AG10803 (cell line): ENCODE results near the gene SLC25A26.
A peak's percentile ranks its signal among the peaks of the same experiment; 100 is the strongest.

Experiments
- DNase-seq: peaks from one replicate; pipeline ENCODE4 v3.0.0; 2010; ENCODE audit warnings: low read depth
- H3K4me3 ChIP-seq: 2 replicates; pipeline ENCODE4 v1.5.1; 2011; ENCODE audit warnings: mild to moderate bottlenecking, low read length, control low read depth
- TF ChIP-seq, protein P1 (sequence below): conservative IDR thresholded peaks from 2 replicates; pipeline ENCODE4 v1.5.1; 2011; ENCODE audit warnings: mild to moderate bottlenecking, low read length, control low read depth, inconsistent platforms

The SLC25A26 gene

DNA sequence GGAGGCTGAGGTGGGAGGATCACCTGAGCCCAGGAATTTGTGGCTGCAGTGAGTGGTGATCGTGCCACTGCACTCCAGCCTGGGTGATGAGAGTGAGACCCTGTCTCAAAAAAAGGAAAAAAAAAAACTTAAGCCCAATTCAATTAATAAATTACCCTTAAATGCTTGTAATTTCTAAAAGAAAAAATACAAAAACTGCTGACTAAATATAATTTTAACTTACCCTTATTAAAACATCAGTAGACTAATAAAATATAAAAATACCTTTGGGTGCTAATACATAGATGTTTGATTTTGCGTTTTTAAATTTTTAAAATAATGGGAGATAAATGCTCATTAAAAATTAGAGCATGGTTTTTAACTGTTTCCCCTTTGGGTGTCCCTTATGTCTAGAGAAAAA, 17.5 kb upstream of the SLC25A26 start:
- DNase-seq: no peak
- H3K4me3 ChIP-seq: no peak overlapping the region
- TF ChIP-seq, protein P1, sequence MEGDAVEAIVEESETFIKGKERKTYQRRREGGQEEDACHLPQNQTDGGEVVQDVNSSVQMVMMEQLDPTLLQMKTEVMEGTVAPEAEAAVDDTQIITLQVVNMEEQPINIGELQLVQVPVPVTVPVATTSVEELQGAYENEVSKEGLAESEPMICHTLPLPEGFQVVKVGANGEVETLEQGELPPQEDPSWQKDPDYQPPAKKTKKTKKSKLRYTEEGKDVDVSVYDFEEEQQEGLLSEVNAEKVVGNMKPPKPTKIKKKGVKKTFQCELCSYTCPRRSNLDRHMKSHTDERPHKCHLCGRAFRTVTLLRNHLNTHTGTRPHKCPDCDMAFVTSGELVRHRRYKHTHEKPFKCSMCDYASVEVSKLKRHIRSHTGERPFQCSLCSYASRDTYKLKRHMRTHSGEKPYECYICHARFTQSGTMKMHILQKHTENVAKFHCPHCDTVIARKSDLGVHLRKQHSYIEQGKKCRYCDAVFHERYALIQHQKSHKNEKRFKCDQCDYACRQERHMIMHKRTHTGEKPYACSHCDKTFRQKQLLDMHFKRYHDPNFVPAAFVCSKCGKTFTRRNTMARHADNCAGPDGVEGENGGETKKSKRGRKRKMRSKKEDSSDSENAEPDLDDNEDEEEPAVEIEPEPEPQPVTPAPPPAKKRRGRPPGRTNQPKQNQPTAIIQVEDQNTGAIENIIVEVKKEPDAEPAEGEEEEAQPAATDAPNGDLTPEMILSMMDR: no peak

DNA sequence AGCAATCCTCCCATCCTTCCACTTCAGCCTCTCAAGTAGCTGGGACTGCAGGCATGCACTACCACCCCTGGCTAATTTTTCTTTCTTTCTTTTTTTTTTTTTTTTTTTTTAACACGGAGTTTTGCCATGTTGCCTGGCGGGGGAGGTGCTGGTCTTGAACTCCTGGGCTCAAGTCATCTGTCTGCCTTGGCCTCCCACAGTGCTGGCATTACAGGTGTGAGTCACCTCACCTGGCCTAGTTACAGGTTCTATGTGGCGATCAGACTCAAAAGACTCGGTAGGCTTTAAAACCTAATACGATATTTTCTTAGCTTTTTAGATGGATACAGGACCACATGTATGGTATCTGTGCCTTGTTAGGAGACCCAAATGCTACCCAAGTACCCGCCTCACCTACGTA, 14.0 kb upstream of the SLC25A26 start:
- DNase-seq: no peak
- TF ChIP-seq, protein P1: no peak
- H3K4me3 ChIP-seq: no peak overlapping the region

DNA sequence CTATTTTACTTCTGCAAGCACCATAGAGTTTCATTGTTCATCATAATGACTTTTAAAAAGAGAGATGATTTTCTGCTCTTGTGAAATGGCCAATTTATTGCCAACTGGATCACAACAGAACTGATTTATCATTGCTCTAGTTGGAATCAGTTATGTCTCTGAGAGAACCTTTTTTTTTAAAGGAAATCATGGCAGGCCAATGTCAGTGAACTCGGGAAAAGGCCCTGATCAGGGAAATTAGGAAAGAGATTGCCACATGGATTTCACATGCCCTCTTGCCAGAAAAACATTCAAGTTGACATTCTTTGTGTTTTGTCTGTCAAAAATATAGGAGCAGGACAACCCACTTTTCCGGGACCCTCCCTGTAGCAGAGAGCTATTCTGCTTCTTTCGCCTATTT, 12.6 kb upstream of the SLC25A26 start:
- TF ChIP-seq, protein P1: no peak
- DNase-seq: no peak
- no peak overlapping the region for H3K4me3 ChIP-seq

DNA sequence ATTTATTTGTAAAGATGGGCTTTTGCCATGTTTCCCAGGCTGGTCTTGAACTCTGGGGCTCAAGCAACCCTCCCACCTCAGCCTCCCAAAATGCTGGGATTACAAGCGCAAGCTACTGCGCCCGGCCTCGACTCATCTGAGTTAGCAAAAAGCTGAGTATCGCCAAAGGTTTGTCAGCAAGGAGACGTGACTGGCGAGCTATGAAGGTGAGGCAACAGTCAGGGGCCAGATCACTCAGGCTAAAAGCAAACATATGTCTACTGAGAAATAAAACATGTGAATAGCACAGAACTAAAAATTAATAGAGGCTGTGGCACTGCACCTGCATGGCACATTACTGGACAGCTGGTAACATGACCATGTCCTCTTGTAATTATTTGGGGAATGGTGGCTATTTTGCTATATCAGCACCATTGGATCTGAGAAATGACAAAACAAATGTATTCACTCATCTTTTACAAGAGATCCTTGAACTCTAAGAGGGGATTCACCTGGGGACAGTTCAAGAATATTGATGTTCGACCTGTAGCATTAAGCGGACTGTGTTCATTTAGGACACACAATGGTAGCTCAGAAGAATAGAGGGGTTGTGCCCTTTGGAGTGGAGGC, 10.0 kb upstream of the SLC25A26 start:
- no peak for DNase-seq
- TF ChIP-seq, protein P1: no peak

DNA sequence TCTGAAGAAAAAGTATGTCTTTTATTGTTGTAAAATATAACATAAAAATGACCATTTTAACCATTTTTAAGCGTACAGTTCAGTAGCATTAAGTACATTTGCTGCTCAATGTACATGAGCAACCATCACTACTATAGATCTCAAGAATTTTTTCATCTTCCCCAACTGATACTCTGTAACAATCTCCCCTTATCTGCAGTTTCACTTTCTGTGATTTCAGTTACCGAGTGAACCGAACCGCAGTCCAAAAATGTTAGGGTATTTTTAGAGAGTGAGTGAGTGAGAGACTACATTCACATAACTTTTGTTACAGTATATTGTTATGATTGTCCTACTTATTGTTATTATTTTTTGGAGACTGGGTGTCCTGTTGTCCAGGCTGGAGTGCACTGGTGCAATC, 9.0 kb upstream of the SLC25A26 start:
- TF ChIP-seq, protein P1: no peak
- no peak overlapping the region for H3K4me3 ChIP-seq
- DNase-seq: no peak

More for the DNA sequence above, 10.0 kb upstream of the SLC25A26 start:
- no peak overlapping the region for H3K4me3 ChIP-seq

DNA sequence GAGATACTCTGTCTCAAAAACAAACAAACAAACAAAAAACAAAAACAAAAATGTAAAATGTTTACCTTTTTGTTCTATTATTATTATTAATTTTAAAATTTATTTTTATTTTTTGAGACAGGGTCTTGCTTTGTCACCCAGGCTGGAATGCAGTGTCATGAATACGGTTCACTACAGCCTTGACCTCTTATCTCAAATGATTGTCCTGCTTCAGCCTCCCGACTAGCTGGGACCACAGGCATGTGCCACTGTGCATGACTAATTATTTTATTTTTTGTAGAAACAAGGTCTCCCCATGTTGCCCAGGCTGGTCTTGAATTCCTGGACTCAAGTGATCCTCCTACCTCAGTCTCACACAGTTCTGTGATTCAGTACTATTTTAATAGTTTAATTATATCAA, 5.7 kb upstream of the SLC25A26 start:
- DNase-seq: no peak
- TF ChIP-seq, protein P1: no peak
- no peak overlapping the region for H3K4me3 ChIP-seq

DNA sequence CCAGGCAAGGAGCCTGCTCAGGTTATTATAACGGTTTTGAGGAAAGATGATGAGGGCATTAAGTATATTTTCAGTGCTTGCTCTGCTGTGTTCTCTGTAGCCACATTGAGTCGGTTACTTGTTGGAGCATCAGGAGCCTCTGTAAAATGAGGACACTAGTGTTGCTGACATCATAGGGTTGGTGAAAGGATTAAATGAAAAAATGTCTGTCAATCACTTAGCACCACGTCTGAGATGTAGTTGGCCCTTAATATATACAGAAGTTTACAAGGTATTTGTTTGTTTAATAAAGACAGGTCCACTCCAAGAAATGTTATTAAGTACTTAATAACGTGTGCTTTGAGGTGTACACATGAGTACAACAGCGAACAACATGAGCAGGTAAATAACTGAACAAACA, 735 bp upstream of the SLC25A26 start:
- no peak for DNase-seq
- peak overlapping the region; percentile 90 for H3K4me3 ChIP-seq
- TF ChIP-seq, protein P1: no peak
